Measurements from ENCODE around the gene PSMB9.

The PSMB9 gene

GRCh38 chr6:32840604-32841246 is 13.3 kb upstream of the PSMB9 start:
- DNase-seq, result no peak

- no peak for DNase-seq
These were observed 11.9 kb upstream of the PSMB9 start for GRCh38 chr6:32842021-32842650.

GRCh38 chr6:32842690-32843089 is 11.3 kb upstream of the PSMB9 start:
- no peak for DNase-seq

GRCh38 chr6:32843331-32843978 is 10.5 kb upstream of the PSMB9 start:
- DNase-seq, result no peak

GRCh38 chr6:32843979-32844838 is 9.8 kb upstream of the PSMB9 start, which contains the start of gene PSMB8:
Gene PSMB8, minus strand, starts transcription at chr6:32844047. Its CDS starts 51 bp downstream, at chr6:32843996.
- DNase-seq, result peak; percentile 89

- DNase-seq, result no peak
These were observed 9.1 kb upstream of the PSMB9 start for GRCh38 chr6:32844839-32845383.

- DNase-seq, result no peak
These were observed 8.6 kb upstream of the PSMB9 start for GRCh38 chr6:32845384-32845884.

GRCh38 chr6:32847004-32847403 is 7.0 kb upstream of the PSMB9 start:
- no peak for DNase-seq

GRCh38 chr6:32847795-32848194 is 6.2 kb upstream of the PSMB9 start:
- DNase-seq, result no peak

- no peak for DNase-seq
These were observed 4.9 kb upstream of the PSMB9 start for GRCh38 chr6:32849126-32849525.

GRCh38 chr6:32851025-32851424 is 3.0 kb upstream of the PSMB9 start:
- DNase-seq, result no peak

GRCh38 chr6:32852018-32852843 is 1.8 kb upstream of the PSMB9 start:
- DNase-seq, result no peak

GRCh38 chr6:32852844-32853540 is 1.0 kb upstream of the PSMB9 start:
- no peak for DNase-seq

- DNase-seq, result no peak
These were observed 585 bp downstream of the PSMB9 start for GRCh38 chr6:32854376-32855178.

- DNase-seq, result no peak
These were observed 1.6 kb downstream of the PSMB9 start for GRCh38 chr6:32855467-32856174.

- no peak for DNase-seq
These were observed 3.3 kb downstream of the PSMB9 start for GRCh38 chr6:32857156-32857891.

GRCh38 chr6:32858194-32858593 is 4.2 kb downstream of the PSMB9 start:
- no peak for DNase-seq

GRCh38 chr6:32860674-32861073 is 6.7 kb downstream of the PSMB9 start:
- no peak for DNase-seq

GRCh38 chr6:32862725-32863124 is 8.7 kb downstream of the PSMB9 start:
- no peak for DNase-seq

All from NCI-H2081 treated with DMSO at 0.1 percent for 48 hours (cell line).